Measurements from ENCODE around the gene STXBP5L. TPM values are rescaled to one million over a fixed set of nuclear protein-coding genes. Genes with fewer than 3 reads are reported as not detected.

The STXBP5L gene
- total RNA-seq, 2 experiments from 2014 or later = 2.7 to 10.5 TPM

DNA sequence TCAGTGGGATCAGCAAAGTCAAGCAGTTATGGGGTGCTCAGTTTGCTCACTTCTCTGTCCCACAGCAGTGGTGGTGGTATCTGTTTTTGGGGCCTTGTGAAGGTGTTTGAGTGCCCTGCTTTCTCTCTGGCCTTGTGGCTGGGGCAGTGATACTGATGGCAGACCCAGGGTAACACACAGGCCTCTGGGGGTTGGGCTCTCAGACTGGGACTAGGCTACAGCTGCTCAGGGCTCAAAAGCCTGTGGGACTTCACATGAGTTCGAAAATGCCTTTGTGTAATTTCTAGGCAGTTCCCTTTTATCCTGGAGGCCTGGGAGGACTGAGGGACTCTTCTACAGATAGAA, 75.3 kb downstream of the STXBP5L start:
- H3K27ac ChIP-seq (ENCODE audit: low read depth, low read length, poor library complexity, severe bottlenecking) = no peak overlapping the region
- ChIA-PET POLR2A (no interaction called here), CTCF (ENCODE audit: unreplicated experiment) (no interaction called here)
- no peak for TF ChIP-seq EZH2phosphoT487 (IDR thresholded peaks at IDR 0.05; ENCODE audit: borderline replicate concordance, low read depth, low read length)
- TF ChIP-seq, protein P1, sequence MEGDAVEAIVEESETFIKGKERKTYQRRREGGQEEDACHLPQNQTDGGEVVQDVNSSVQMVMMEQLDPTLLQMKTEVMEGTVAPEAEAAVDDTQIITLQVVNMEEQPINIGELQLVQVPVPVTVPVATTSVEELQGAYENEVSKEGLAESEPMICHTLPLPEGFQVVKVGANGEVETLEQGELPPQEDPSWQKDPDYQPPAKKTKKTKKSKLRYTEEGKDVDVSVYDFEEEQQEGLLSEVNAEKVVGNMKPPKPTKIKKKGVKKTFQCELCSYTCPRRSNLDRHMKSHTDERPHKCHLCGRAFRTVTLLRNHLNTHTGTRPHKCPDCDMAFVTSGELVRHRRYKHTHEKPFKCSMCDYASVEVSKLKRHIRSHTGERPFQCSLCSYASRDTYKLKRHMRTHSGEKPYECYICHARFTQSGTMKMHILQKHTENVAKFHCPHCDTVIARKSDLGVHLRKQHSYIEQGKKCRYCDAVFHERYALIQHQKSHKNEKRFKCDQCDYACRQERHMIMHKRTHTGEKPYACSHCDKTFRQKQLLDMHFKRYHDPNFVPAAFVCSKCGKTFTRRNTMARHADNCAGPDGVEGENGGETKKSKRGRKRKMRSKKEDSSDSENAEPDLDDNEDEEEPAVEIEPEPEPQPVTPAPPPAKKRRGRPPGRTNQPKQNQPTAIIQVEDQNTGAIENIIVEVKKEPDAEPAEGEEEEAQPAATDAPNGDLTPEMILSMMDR (conservative IDR thresholded peaks at IDR 0.05; ENCODE audit: low read length) = no peak
- H3K79me2 ChIP-seq (ENCODE audit: insufficient read depth, low read depth, low read length) = no peaks in the 10 kb centered on the region
- H3K9me3 ChIP-seq (ENCODE audit: low read length) = no peaks in the 10 kb centered on the region
- BruUV-seq (replicated peaks) = no TSS peak
- no peaks in the 10 kb centered on the region for H3K36me3 ChIP-seq (ENCODE audit: insufficient read depth, low read length)
- H4K20me1 ChIP-seq (ENCODE audit: insufficient read depth, low read length) = no peaks in the 10 kb centered on the region
- H3K4me2 ChIP-seq (ENCODE audit: low read length) = no peak overlapping the region
- intact Hi-C loops (cut with micrococcal nuclease; ENCODE audit: unreplicated experiment) = no loop called here
- DNase-seq (ENCODE audit: low spot score) = no peak
- H3K4me3 ChIP-seq (ENCODE audit: low read depth, low read length, poor library complexity, severe bottlenecking) = no peak overlapping the region
- no peak overlapping the region for H2AFZ ChIP-seq (ENCODE audit: low read length)
- H3K9me2 ChIP-seq (ENCODE audit: insufficient read depth, low read length) = no peaks in the 10 kb centered on the region
- no peaks in the 10 kb centered on the region for H3K4me1 ChIP-seq (ENCODE audit: insufficient read depth, low read length, poor library complexity, severe bottlenecking)

DNA sequence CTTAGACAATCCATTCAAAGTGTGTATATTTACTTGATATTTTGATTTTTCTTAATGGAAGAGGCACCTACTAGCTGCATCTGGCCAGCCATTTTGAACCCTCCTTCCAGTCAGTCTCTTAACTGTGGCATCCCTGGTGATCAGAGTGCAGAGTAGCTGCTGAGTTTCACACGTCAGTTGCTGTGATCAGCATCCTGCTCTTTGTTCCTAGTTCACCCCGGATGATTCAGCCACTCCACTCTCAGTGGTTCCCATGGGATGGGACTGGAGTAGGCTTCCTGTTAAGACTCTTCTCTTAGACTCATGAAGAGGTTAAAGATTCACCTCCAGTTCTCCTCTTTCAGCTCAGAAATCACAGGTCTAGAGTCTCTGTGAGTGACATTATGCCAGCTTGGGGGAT, 75.8 kb downstream of the STXBP5L start:
- H3K79me2 ChIP-seq (ENCODE audit: insufficient read depth, low read depth, low read length) = no peaks in the 10 kb centered on the region
- BruUV-seq (replicated peaks) = no TSS peak
- H3K9me2 ChIP-seq (ENCODE audit: insufficient read depth, low read length) = no peaks in the 10 kb centered on the region
- intact Hi-C loops (cut with micrococcal nuclease; ENCODE audit: unreplicated experiment) = no loop called here
- H3K9me3 ChIP-seq (ENCODE audit: low read length) = no peaks in the 10 kb centered on the region
- CTCF ChIA-PET (ENCODE audit: unreplicated experiment) = no interaction called here
- DNase-seq (ENCODE audit: low spot score) = no peak
- no peak overlapping the region for H3K4me2 ChIP-seq (ENCODE audit: low read length)
- POLR2A ChIA-PET = no interaction called here
- H4K20me1 ChIP-seq (ENCODE audit: insufficient read depth, low read length) = no peaks in the 10 kb centered on the region
- TF ChIP-seq, protein P1 (conservative IDR thresholded peaks at IDR 0.05; ENCODE audit: low read length) = no peak
- H3K4me3 ChIP-seq (ENCODE audit: low read depth, low read length, poor library complexity, severe bottlenecking) = no peak overlapping the region
- no peaks in the 10 kb centered on the region for H3K36me3 ChIP-seq (ENCODE audit: insufficient read depth, low read length)
- H2AFZ ChIP-seq (ENCODE audit: low read length) = no peak overlapping the region
- no peaks in the 10 kb centered on the region for H3K4me1 ChIP-seq (ENCODE audit: insufficient read depth, low read length, poor library complexity, severe bottlenecking)
- H3K27ac ChIP-seq (ENCODE audit: low read depth, low read length, poor library complexity, severe bottlenecking) = no peak overlapping the region

DNA sequence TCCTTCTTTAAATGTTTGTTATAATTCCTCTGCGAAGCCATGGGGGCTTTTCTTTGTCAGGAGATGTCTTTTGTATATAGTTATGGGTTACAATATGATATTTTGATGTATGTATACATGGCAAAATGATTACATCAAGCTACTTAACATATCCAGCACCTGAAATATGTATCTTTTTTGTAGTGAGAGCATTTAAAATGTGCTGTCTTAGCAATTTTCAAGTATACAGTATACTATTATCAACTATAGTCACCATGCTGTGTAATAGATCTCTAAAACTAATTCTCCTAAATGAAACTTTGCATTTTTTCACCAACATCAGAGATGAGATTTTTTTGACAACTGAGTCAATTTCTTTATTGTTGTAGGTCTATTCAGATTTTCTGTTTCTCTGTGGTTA, 77.2 kb downstream of the STXBP5L start:
- no TSS peak for BruUV-seq (replicated peaks)
- Histone ChIP-seq H3K9me3 (ENCODE audit: low read length) (no peaks in the 10 kb centered on the region), H3K4me1 (ENCODE audit: insufficient read depth, low read length, poor library complexity, severe bottlenecking) (no peaks in the 10 kb centered on the region), H3K4me2 (ENCODE audit: low read length) (no peak overlapping the region), H4K20me1 (ENCODE audit: insufficient read depth, low read length) (no peaks in the 10 kb centered on the region), H3K4me3 (ENCODE audit: low read depth, low read length, poor library complexity, severe bottlenecking) (no peak overlapping the region), H3K9me2 (ENCODE audit: insufficient read depth, low read length) (no peaks in the 10 kb centered on the region), H3K79me2 (ENCODE audit: insufficient read depth, low read depth, low read length) (no peaks in the 10 kb centered on the region), H3K36me3 (ENCODE audit: insufficient read depth, low read length) (no peaks in the 10 kb centered on the region), H3K27ac (ENCODE audit: low read depth, low read length, poor library complexity, severe bottlenecking) (no peak overlapping the region), H2AFZ (ENCODE audit: low read length) (no peak overlapping the region)
- no peak for DNase-seq (ENCODE audit: low spot score)
- ChIA-PET POLR2A (no interaction called here), CTCF (ENCODE audit: unreplicated experiment) (no interaction called here)
- intact Hi-C loops (cut with micrococcal nuclease; ENCODE audit: unreplicated experiment) = no loop called here
- TF ChIP-seq, protein P1 (conservative IDR thresholded peaks at IDR 0.05; ENCODE audit: low read length) = no peak
- no peak for TF ChIP-seq EZH2phosphoT487 (IDR thresholded peaks at IDR 0.05; ENCODE audit: borderline replicate concordance, low read depth, low read length)

Measured in OCI-LY7 (cell line).